Activated naive CD4-positive, alpha-beta T cell treated with anti-CD3 and anti-CD28 coated beads, Interleukin-2, amount 50 U/mL, for 72 hours (primary cell): ENCODE results near the gene CCBE1. TPM values are rescaled to one million over a fixed set of nuclear protein-coding genes. Genes with fewer than 3 reads are reported as not detected.
"Not testable (repeated sequence)": the region's sequence is repeated elsewhere in the genome, so short reads cannot be mapped to it uniquely, and the experiment has no call there.

Source experiments
- ATAC-seq, 2 donors: fragments of 150-1000 bp; cut with Tn5 transposase; 2 replicates each; pipeline ENCODE4 v1.10.0; 2021; ENCODE audit warnings: mild to moderate bottlenecking in 2 of 2, moderate library complexity in 2 of 2
- DNase-seq, 2 donors: peaks; one replicate each; pipeline ENCODE4 v3.0.0; 2021 to 2022; ENCODE audit warnings: low spot score in 2 of 2
- H3K27ac Mint-ChIP-seq, 2 donors: one replicate each; pipeline ENCODE4 v1.8.0; 2022; ENCODE audit warnings: mild to moderate bottlenecking in 2 of 2, mixed read lengths in 2 of 2
- H3K36me3 Mint-ChIP-seq, 2 donors: one replicate each; pipeline ENCODE4 v1.8.0; 2022; ENCODE audit warnings: mixed read lengths in 2 of 2
- H3K9me3 Mint-ChIP-seq, 2 donors: one replicate each; pipeline ENCODE4 v1.8.0; 2022; ENCODE audit warnings: mixed read lengths in 2 of 2
- total RNA-seq, 2 donors: library from RNA; stranded (reverse); gene quantifications; one replicate each; pipeline ENCODE4 v1.2.3, GENCODE V29; 2022

Gene CCBE1
- total RNA-seq, 2 donors from 2014 or later = 0.08 to 0.27 TPM

DNA sequence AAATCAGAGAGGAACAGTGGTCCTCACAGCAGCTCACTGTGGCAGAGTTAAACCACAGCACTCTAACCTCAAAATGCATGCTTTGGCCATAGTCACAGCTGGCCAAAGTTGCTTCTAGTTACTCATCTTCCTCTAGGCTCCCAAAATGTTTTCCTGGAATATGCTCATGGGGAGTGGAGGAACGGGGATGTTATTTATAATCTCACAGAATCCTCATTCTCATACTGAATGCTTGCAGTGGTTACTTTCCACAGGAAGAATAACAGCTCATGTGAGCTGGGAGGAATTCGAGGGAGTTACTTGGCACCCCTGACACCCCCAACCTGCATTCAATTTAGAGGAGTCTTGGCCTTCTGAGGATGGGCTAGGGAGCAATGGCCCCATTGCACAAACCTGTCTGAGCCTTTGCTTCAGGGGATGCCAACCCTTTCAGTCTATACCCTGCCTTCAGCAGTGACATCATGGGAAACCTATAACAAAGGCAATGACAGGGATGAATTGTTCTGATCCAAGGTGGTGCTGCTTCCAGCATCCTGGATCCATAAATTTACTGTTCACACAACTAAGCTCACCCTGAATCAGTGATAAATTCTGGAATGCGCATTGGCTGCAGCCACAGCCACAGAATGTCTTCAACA, 22.4 kb upstream of the CCBE1 start:
- DNase-seq (no peak), ATAC-seq (no peak)
- H3K27ac Mint-ChIP-seq = no peak overlapping the region
- H3K36me3 Mint-ChIP-seq = no peaks in the 10 kb centered on the region
- H3K9me3 Mint-ChIP-seq = peaks cover 0 to 3% of the 10 kb centered on the region in 2 donors

DNA sequence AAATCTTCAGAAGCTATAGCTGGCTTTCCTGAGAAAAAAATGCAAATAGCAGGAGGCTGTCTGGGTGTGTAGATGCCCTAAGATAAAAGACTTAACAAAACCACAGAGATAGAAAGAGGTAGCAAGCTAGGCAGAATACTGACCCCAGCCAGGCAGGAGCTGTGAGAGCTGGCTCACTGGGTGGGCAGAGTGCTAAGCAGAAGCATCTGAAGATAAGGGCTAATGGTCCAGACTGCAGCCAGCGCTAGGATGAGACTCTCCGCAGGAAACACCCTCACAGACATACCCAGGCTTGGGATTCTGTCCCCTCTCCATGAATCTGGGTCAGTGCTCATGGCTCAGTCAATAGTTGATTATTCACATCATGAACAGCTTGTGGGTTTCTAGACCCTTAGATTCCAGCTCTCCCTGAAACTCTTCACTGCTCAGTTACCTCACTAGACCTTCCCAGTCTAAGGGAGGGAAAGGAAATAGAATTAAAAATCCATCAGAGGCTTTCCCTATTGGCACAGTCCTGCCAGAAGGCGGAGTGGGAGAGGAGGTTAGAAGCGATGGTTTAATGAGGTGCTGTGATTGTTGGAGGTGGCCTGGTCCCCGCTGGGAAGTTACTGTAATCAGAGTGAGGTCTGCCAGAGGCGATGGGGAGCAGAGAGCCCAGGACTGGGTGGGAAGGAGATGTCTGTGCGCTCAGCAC, 21.4 kb upstream of the CCBE1 start:
- Mint-ChIP-seq H3K27ac (no peak overlapping the region), H3K9me3 (peaks cover 0 to 3% of the 10 kb centered on the region in 2 donors), H3K36me3 (no peaks in the 10 kb centered on the region)
- DNase-seq (no peak), ATAC-seq (no peak)

DNA sequence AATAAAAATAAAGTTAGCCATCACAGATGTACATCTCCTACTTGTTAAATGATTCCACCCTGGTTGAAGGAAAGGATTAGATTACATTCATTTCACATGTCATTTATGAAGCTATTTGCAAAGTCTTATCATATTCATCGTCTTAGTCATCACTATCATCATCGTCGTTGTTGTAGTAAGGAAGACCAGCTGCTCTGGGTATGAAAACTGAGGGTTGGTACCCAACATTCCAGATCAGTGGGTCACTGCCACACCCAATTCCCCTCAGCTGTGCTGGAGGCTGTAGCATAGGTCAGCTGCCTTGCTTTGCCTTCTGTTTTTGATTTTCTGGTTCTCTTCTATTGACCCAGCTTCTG, 20.9 kb upstream of the CCBE1 start:
- ATAC-seq (no peak), DNase-seq (no peak)
- Mint-ChIP-seq H3K27ac (no peak overlapping the region), H3K36me3 (no peaks in the 10 kb centered on the region), H3K9me3 (peaks cover 0 to 3% of the 10 kb centered on the region in 2 donors)

DNA sequence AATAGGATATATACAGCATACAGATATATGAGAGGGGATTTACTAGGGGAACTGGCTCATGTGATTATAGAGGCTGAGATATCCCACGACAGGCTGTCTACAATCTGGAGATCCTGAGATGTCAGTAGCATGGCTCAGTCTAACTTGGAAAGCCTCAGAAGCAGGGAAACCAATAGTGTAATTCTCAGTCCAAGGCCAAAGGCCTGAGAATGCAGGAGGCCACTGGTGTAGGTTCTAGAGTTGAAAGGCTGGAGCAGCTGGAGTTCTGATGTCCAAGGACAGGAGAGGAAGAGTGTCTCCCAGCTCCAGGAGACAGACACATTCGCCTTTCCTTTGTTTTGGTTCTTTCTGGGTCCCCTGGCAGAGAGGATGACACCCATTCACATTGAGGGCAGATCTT, 20.1 kb upstream of the CCBE1 start:
- DNase-seq (no peak), ATAC-seq (no peak)
- Mint-ChIP-seq H3K9me3 (peaks cover 0 to 8% of the 10 kb centered on the region in 2 donors), H3K27ac (no peak overlapping the region), H3K36me3 (no peaks in the 10 kb centered on the region)

DNA sequence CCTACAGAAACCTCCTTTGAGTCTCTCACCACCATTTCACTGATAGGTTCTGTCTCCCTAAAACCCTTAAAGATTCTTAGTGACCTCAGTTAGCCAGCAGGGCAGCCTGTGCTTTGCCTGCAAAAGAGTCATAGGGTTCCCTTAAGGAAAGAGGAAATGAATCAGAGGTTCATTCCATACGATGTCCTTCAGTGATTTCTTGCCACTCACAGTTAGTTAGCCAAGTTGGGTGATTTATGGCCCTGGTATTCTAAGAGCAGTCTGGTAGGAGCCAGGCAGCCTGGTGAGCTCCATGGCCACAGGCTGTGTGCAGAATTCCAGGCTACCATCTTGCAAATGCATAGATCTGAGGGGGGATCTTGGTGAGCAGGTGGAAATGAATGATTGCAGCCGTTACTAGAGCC, 18.7 kb upstream of the CCBE1 start:
- Mint-ChIP-seq H3K9me3 (peaks cover 0 to 8% of the 10 kb centered on the region in 2 donors), H3K36me3 (no peaks in the 10 kb centered on the region), H3K27ac (no peak overlapping the region)
- DNase-seq (no peak), ATAC-seq (no peak)

DNA sequence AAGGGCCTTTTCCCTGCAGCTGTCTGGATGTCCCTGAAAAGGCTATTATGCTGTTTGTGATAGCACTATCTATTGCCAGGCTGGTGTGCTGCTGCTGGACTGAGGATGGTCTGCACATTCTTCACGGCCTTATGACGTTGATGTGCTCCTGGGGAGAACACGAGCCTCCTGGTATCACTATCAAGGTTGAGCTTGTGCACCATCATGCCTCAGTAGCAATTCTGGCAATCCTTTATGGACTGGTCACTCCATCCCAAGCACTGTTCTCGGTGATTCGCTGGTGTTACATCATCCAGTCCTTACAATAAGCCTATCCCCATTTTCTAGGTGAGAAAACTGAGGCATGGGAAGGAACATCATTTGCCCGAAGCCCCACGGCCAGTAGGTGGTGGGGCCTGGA, 18.2 kb upstream of the CCBE1 start:
- ATAC-seq (no peak), DNase-seq (no peak)
- H3K27ac Mint-ChIP-seq = no peak overlapping the region
- peaks cover 0 to 8% of the 10 kb centered on the region in 2 donors for H3K9me3 Mint-ChIP-seq
- H3K36me3 Mint-ChIP-seq = no peaks in the 10 kb centered on the region

DNA sequence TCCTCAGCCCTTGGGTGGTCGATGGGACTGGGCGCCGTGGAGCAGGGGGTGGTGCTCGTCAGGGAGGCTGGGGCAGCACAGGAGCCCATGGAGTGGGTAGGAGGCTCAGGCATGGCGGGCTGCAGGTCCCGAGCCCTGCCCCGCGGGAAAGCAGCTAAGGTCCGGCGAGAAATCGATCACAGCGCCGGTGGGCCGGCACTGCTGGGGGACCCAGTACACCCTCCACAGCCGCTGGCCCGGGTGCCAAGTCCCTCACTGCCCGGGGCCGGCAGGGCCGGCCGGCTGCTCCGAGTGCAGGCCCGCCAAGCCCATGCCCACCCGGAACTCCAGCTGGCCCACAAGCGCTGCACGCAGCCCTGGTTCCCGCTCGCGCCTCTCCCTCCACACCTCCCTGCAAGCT, 16.9 kb upstream of the CCBE1 start:
- DNase-seq, H3K27ac Mint-ChIP-seq, H3K9me3 Mint-ChIP-seq, H3K36me3 Mint-ChIP-seq, ATAC-seq: not testable (repeated sequence)

DNA sequence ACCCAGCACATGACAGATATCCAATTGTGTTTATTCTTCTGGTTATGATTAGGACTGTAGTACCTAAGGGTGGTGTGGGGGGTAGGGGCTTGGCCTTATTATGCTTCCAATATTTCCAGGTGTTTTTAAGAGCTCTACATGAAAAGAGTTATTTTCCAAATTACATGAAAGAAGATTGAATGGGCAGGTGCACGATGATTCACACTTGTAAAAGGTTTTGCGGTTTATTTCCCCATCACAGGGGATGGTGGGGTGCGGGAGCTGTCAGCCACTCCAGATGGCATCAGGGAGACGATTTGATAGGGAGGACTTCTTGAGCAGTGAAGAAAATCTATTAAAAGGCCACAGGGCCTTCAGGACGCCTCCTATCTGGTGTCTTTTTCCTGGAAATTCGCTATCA, 15.1 kb upstream of the CCBE1 start:
- no peak for DNase-seq
- Mint-ChIP-seq H3K27ac (no peak overlapping the region), H3K36me3 (no peaks in the 10 kb centered on the region), H3K9me3 (peaks cover 0 to 8% of the 10 kb centered on the region in 2 donors)
- no peak for ATAC-seq

DNA sequence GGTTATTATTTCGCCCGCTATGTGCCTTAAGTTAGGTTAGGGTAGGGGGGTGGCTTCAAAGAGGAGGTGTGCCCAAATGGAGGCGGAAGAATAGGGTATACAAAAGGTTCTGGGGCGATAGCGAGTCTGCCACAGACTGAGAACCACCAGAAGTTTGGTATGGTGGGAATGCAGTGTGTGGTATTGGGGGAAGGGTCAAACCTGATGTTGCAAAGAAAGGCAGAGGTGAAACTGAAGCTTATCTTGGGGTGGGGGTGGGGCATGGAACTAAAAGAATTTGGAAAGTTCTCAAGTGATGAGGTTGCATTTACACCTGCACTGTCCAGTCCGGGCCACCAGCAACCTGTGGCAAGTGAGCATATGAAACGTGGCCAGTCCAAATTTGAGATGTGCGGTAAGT, 11.8 kb upstream of the CCBE1 start:
- DNase-seq (no peak), ATAC-seq (no peak)
- Mint-ChIP-seq H3K36me3 (no peaks in the 10 kb centered on the region), H3K27ac (no peak overlapping the region), H3K9me3 (peaks cover 0 to 5% of the 10 kb centered on the region in 2 donors)

DNA sequence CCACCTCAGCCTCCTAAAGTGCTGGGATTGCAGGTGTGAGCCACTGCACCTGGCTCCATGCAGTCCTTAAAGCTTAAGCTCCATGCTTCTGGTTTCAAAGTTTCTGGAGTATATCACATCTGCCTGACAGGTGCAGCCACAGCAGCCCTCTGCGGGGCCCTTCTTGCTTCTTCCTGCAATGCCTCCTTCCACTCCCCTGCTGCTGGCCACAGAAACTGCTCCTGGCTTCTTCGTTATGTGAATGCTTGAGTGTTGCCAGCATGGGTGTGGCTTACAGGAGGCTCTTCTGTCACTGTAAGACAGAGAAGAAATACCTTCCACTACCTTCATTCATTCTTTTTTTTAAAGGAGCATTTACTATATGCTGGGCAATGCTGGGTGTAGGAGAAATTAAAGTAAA, 10.1 kb upstream of the CCBE1 start:
- no peaks in the 10 kb centered on the region for H3K36me3 Mint-ChIP-seq
- ATAC-seq (no peak), DNase-seq (no peak)
- no peak overlapping the region for H3K27ac Mint-ChIP-seq
- peaks cover 0 to under 1% of the 10 kb centered on the region in 2 donors for H3K9me3 Mint-ChIP-seq

DNA sequence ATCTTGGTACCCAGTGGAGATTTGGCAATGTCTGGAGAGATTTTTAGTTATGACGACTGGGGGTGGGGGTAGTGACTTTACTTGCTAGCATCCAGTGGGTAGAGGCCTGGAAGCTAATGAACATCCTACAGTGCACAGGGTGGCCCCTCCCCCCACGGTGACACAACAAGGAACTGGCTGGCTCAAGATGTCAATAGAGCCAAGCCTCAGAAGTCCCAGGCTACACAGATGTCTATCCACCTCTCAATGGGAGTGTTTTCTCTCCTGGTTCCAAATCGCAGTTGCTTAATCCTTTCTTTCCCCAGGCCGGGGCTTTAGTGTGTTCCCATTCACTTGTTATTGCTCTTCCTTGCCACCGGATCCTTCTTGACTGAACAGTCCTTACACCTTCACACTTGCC, 9.3 kb upstream of the CCBE1 start:
- DNase-seq (no peak), ATAC-seq (no peak)
- no peak overlapping the region for H3K27ac Mint-ChIP-seq
- no peaks in the 10 kb centered on the region for H3K9me3 Mint-ChIP-seq
- H3K36me3 Mint-ChIP-seq = no peaks in the 10 kb centered on the region

DNA sequence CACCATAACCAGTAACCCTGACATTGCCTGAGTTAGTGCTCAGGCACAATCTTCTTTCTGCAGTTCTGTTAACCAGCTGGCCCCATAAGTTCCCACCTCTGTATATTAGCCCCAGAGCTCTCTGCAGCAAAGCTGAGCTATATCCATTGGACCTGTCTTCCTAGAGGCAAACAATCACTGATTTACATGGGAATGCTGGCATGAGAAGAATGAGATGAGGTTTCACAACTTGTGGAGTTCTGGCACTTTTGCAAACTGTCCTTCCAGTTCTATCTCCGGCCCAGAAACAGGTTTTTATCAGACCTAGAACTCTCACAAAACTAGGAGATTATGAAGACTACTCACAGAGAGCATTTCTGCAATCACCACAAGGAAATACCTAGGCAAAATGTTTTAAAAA, 7.9 kb upstream of the CCBE1 start:
- DNase-seq (no peak), ATAC-seq (no peak)

DNA sequence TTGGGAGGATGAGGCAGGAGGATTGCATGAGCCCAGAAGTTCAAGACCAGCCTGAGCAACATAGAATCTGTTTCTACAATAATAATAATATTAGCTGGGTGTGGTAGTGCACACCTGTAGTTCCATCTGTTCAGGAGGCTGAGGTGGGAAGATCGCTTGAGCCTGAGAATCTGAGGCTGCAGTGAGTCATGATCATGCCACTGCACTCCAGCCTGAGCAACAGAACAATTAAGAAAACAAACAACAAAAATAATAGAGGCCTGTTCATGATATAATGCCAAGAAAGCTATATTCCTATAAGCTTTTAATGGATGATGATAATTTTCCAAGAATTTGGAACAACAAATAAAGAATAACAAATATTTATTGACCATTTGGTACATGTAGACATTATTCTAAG, 6.9 kb upstream of the CCBE1 start:
- no peak for DNase-seq
- ATAC-seq = no peak
- H3K27ac Mint-ChIP-seq = no peak overlapping the region
- H3K9me3 Mint-ChIP-seq = no peaks in the 10 kb centered on the region
- no peaks in the 10 kb centered on the region for H3K36me3 Mint-ChIP-seq

More for the DNA sequence above, 7.9 kb upstream of the CCBE1 start:
- H3K27ac Mint-ChIP-seq = no peak overlapping the region
- H3K36me3 Mint-ChIP-seq = no peaks in the 10 kb centered on the region
- no peaks in the 10 kb centered on the region for H3K9me3 Mint-ChIP-seq

DNA sequence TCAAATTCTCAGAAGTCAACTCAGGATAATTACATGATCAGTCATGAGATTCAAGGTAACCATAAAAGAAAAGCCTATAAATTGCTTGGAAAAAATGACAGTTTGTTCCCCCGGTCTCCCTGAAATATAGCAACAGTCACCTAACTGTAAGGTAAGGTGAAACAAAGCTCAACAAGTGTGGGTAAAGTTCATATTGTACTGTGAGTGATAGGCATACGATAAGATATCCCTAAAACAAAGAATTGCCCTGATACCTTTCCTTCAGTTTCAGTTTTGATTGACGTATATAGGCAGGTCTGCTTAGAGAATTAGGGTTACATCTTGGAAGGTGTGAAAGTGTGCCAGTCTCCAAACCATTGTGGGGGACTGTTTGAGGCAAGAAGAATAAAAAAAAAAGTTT, 4.0 kb upstream of the CCBE1 start:
- Mint-ChIP-seq H3K36me3 (peaks cover 0 to 4% of the 10 kb centered on the region in 2 donors), H3K9me3 (no peaks in the 10 kb centered on the region), H3K27ac (no peak overlapping the region)
- DNase-seq (no peak), ATAC-seq (no peak)

DNA sequence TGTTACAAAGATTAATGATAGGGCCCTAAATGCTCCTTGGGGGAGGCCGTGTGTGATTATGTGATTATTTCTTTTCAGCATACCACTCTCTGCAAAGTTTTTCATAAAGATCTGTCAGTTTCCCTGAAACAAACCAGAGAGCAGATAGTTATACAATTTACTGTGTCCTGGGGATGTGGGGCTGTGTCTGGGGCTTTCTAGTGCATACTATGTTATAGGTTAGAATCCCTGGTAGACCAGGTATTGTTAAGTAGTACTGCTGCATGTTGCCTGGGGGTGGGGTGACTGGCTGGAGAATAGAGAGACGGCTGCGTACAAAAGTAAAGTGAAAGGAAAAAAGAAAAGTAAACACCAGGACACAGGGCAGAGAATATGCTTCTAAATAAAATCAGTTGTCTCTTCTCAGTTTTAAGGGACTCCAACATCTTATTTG, 3.3 kb upstream of the CCBE1 start:
- no peak for ATAC-seq
- Mint-ChIP-seq H3K36me3 (peaks cover 0 to 4% of the 10 kb centered on the region in 2 donors), H3K9me3 (no peaks in the 10 kb centered on the region), H3K27ac (no peak overlapping the region)
- no peak for DNase-seq

DNA sequence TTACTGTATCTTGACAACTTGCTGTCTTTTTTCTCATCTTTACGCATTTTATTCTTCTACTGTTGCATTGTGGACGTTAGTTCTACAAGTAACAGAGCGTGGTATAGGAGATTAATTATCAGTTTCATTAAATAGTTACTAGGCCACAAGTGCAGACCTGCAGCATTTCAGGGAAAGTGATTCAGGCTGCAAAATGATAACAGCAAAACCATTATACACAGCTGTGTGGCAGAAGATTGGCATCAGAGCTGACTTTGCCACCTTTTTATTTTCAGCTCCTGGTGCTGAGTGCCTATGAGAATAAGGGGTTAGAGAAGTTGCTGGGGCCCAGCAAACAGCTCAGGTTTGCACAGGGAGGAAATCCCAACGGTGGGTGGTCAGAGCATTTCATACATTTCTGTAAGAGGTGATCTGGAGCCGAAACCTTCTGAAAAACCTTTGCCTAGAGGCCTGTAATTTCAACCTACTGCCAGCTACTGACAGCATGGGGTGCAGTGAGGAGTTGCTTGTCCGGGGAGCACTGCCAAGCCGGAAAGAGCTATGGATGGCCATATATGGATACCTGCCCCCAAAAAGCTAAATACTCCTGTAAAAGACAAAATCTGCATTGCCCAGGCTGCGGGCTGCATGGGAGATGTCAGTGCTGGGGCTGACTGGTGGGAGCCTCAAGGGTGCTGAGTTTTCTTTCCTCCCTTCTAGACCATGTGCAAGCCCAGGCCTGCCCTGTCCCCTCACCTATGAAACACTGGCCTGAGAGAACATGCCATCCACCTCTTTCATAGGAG, 2.7 kb upstream of the CCBE1 start:
- H3K36me3 Mint-ChIP-seq = peaks cover 0 to 4% of the 10 kb centered on the region in 2 donors
- no peak for DNase-seq

DNA sequence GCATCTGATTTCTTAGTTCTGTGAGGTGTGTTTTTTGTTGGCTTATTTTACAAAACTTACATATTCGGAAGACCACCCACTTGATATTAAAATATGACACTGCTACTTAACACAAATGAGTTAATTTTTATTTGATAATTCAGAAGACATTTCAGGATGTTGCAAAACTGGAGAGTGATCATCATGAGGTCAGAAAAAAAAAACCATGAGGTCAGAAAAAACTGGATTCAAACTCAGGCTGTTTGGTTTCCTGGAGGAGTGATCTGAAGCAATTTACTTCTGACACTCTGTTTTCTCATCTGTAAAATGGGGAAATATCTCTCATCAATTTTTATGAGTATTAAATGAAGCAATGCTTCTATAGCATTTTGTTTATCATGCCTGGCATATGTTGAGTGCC, 1.8 kb upstream of the CCBE1 start:
- DNase-seq (no peak), ATAC-seq (no peak)
- peaks cover 0 to 4% of the 10 kb centered on the region in 2 donors for H3K36me3 Mint-ChIP-seq
- H3K27ac Mint-ChIP-seq = no peak overlapping the region
- no peaks in the 10 kb centered on the region for H3K9me3 Mint-ChIP-seq

More for the DNA sequence above, 2.7 kb upstream of the CCBE1 start:
- H3K9me3 Mint-ChIP-seq = no peaks in the 10 kb centered on the region
- H3K27ac Mint-ChIP-seq = no peak overlapping the region
- ATAC-seq = no peak
